ENCODE results near the gene TBC1D8. TPM values are rescaled to one million over a fixed set of nuclear protein-coding genes. Genes with fewer than 3 reads are reported as not detected.

The TBC1D8 gene
- total and polyA plus RNA-seq, 9 of the 15 experiments (the other 6 are each of a cell fraction or from before 2014, with no cell fraction given) = 0.36 to 1.3 (median 0.82) TPM

GRCh38 chr2:101040072-101040471, 111.1 kb downstream of the TBC1D8 start (continued):
- TF ChIP-seq ZNF280A (IDR thresholded peaks at IDR 0.05; ENCODE audit: low read depth, partially characterized antibody) (no peak), MCM7 (IDR thresholded peaks at IDR 0.05) (no peak), ZNF134 (CRISPR knock-in tag; conservative IDR thresholded peaks at IDR 0.05) (no peak), CTBP1 (IDR thresholded peaks at IDR 0.05; ENCODE audit: borderline replicate concordance) (0 out of 2 replicates have a peak, but pooled peaks have one; percentile 11)

DNA sequence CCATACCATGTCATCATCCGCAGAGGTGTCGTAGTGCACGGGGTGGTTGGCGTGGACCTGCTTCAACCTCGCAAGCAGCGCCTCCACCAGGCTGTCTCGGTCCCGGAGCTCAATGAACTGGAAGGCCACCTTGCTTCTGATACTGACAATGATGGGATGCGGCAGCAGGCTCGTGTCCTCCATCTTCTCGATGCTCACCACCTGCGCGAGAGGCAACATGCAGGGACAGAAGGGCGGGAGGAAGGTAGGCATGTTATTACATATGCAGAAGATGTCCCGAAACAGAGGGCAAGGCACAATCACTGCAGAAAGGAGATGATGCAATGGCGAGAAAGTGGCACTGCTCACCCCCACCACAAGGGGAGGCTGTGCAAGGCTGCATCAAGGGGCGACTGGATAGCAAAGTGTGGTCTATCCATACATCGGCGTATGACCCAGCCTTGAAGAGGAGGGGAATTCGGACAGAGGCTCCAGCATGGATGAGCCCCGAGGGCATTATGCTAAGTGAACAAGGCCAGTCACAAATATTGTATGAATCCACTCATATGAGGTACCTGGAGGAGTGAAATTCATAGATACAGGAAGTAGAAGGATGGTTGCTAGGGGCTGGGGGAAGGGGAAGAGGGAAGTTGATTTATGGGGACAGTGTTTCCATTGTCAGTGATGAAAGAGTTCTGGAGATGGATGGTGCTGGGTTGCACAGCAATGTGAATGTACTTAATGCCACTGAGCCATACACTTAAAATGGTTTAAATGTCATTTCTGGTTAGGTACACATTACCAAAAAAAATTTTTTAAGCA, 112.5 kb downstream of the TBC1D8 start:
- peak; percentile 84 for ATAC-seq
- ChIA-PET POLR2A (interaction anchor here (1.0 to 1.4 kb wide), 3 partner anchors 11 to 37 kb away, joined by 3 to 4 read pairs (median 3); partner anchors contain the start of gene RPL31), CTCF (ENCODE audit: low intra/inter-chr PET ratio) (interaction anchor here (0.6 kb wide), 2 partner anchors 121 to 178 kb away, joined by 3 read pairs; no protein-coding TSS in a partner anchor)
- Histone ChIP-seq H3K79me2 (ENCODE audit: control insufficient read depth, insufficient read depth, low read length) (no peaks in the 10 kb centered on the region), H4K20me1 (replicated peaks; ENCODE audit: control insufficient read depth, insufficient read depth, low read length) (no peaks in the 10 kb centered on the region), H3K27me3 (ENCODE audit: control insufficient read depth in 2 of 2, insufficient read depth in 2 of 2, low read length in 2 of 2) (peaks cover 12 to 40% of the 10 kb centered on the region in 2 experiments; a peak in 4 of 5 replicates), H3K36me3 (ENCODE audit: control insufficient read depth, insufficient read depth, low read length) (no peaks in the 10 kb centered on the region), H3K4me2 (ENCODE audit: insufficient read depth, low read length) (peak overlapping the region; percentile 55), H3K4me1 (replicated peaks in 1 of 2; ENCODE audit: control insufficient read depth in 2 of 2, insufficient read depth in 2 of 2, low read length in 2 of 2) (peaks cover 5% of the 10 kb centered on the region in 2 experiments; a peak in 3 of 5 replicates), H3K9me3 (replicated peaks; ENCODE audit: control insufficient read depth, insufficient read depth, low read depth, low read length) (no peaks in the 10 kb centered on the region), H3K4me3 (no peak overlapping the region), H3K27ac (ENCODE audit: extremely low read depth, low read depth, low read length) (no peak overlapping the region), H3K9ac (ENCODE audit: insufficient read depth in 1 of 2, low read depth in 2 of 2, low read length in 2 of 2) (0 out of 4 replicates have a peak overlapping the region, but pooled peaks of 1 of the 2 experiments have one; percentile 9), H3K9me1 (ENCODE audit: control insufficient read depth, insufficient read depth, low read length) (no peaks in the 10 kb centered on the region), H2AFZ (ENCODE audit: low read depth, low read length) (peak overlapping the region; percentile 44)
- FAIRE-seq = no peak
- in situ Hi-C loops (cut with MboI) = loop anchor here (10.0 kb wide), 1 partner anchor 296 kb away; no protein-coding TSS in a partner anchor
- no TSS peak for BruUV-seq (replicated peaks)
- WGBS (ENCODE audit: insufficient coverage, low coverage, missing lambda C conversion rate) = 41% methylated on average over 21 of the region's 21 CpGs
- intact Hi-C loops (cut with micrococcal nuclease) = loop anchor here (2.0 to 10.0 kb wide), 2 partner anchors 166 to 366 kb away; no protein-coding TSS in a partner anchor
- peak; percentile 24 to 45 (median 32) for DNase-seq (ENCODE audit: extremely low read depth in 1 of 4, low spot score in 3 of 4)
- TF ChIP-seq RNF2 (IDR thresholded peaks at IDR 0.05) (peak; percentile 40; the same call in 1 of the 2 replicates), SRSF7 (optimal IDR thresholded peaks at IDR 0.05; ENCODE audit: low read depth, low read length) (no peak), PHF21A (IDR thresholded peaks at IDR 0.05; ENCODE audit: borderline replicate concordance, low read depth) (no peak), KDM2B (CRISPR knock-in tag; IDR thresholded peaks at IDR 0.05) (no peak)

Data from K562 (cell line).